Measurements from ENCODE around the gene GAREM1.
"Not testable (repeated sequence)": the region's sequence is repeated elsewhere in the genome, so short reads cannot be mapped to it uniquely, and the experiment has no call there.

The GAREM1 gene

DNA sequence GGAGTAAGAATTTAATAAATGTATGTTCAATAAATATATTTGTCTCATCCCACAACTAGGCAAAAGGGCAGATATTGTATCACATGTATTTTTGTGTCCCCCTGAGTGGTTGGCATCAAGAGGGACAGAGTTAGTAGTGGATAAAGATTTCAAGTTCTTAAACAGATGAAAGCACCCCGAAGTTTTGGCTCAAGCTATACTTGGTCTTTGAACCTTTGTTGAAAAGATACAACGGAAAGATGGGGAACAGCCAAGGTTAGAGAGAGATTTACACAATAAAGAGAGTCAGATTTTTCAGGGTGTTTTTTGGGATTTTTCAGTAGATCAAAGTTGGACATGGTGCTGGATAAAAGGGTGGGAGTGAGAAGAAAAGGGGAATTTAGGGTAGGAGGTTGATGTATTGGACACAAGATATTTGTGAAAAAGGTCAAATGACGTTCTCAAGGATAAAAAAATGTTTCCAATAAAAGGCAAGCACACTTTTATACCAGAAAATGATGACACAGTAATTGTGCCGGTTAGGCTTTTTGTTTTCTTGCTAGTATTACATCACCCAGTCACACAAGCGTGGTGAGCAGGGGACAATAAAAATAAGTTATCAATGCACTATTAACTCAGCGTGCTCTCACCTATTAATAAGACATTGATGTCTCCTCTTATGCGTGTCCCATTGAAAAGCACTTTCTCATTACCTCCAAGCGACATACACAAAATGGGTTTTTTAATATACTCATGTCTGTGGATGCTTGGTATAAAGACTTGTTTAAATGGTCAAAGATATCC is 221.3 kb downstream of the GAREM1 start:
- DNase-seq: no peak

GRCh38 chr18:32244881-32245280 is 225.8 kb downstream of the GAREM1 start:
- DNase-seq: peak; percentile 43

DNA sequence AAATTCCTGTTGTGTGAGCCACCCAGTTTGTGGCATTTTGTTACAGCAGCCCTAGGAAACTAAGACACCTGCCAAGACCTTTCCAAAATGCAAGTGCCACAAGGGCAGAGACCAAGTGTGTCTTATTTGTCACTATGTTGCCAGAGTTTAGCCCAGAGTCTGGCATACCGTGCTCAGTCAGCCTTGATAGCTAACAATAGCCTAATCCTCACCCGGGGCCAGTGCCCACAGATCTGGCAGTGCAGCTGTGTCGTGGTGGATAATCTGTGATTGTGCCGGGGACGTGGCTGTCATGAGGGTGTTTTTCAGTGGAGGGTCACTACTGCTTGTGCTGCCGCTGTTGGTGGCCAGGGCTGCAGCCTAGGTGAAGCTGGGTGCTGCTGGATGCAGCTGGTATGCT is 227.3 kb downstream of the GAREM1 start:
- DNase-seq: no peak

DNA sequence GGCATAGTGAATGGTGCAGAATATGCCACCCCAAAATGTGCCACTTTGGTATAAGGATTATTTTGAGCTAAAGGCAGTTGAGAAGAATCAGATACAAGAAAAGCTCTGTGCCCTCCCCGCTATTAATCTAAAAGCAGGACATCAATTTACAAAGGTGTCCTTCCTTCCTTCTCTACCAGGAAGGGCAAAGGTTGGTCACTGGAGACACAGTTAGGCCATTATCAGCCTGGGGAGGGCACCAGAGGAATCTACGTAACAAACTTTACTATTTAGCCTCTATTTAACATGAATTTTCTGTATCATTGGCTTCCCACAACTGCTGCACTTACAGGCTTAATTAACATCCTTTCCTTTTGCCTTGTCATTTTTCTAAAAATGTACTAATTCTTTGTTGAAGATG is 228.3 kb downstream of the GAREM1 start:
- no peak for DNase-seq

- DNase-seq: no peak
Measured at GRCh38 chr18:32238635-32239268, 231.9 kb downstream of the GAREM1 start.

- no peak for DNase-seq
Measured at GRCh38 chr18:32237049-32237448, 233.6 kb downstream of the GAREM1 start.

GRCh38 chr18:32233348-32233747 is 237.3 kb downstream of the GAREM1 start:
- DNase-seq: not testable (repeated sequence)

- no peak for DNase-seq
Measured at GRCh38 chr18:32219431-32220018, 251.2 kb downstream of the GAREM1 start.

DNA sequence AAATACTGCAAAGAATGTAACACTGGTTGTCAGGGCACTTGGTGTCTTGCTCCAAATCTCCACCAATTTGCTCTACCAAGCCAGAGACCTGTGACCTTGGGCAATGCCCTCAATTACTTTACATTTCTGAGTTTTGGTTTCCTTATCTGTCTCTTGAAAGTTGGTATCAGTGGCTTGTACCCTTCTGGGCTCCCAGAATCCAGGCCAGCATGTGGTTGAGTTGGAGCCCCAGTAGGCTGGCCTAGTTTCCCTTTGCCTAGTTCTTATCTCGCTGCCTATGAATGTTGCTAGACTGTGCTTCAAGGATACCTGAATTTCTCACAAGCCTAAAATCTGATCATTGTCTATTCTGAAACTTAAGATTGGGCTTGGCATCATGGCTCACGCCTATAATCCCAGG is 254.3 kb downstream of the GAREM1 start:
- no peak for DNase-seq

- no peak for DNase-seq
Measured at GRCh38 chr18:32213693-32214092, 257.0 kb downstream of the GAREM1 start.
